ENCODE data around the gene EP300.
"Not testable (repeated sequence)": the region's sequence is repeated elsewhere in the genome, so short reads cannot be mapped to it uniquely, and the experiment has no call there.

The EP300 gene

DNA sequence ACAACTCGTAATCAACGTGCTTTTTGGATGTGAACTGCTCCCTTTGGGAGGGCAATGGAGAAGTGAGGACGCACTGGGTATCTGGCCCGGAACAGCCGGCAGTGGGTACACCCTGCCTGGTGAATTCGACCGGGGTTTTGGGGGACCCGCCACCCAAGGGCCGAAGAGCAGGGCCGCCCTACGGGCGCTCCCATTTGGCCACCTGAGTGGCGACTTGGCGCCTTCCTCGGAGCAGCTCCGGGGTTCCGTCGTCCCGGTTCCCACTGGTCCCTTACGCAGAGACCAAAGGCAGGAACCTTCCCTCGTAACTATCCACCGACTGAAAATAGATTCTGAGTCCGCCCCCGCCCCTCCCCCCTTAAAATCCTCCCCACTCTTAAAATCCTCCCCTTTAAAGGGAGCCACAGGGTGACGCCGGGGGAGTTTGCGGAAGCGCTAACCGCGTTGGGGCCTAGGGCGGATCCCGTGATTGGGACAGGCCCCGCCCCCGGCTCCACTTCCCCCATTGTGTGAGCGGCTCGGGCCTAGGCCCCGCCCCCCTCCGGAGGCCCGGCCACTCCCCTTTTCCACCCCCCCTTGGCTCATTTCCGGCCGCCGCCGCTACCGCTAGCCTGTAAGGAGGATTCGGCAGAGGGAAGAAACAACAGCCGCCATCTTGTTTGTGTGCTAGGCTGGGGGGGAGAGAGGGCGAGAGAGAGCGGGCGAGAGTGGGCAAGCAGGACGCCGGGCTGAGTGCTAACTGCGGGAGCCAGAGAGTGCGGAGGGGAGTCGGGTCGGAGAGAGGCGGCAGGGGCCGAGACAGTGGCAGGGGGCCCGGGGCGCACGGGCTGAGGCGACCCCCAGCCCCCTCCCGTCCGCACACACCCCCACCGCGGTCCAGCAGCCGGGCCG, 1.0 kb upstream of the EP300 start:
- DNase-seq, result peak; percentile 99

DNA sequence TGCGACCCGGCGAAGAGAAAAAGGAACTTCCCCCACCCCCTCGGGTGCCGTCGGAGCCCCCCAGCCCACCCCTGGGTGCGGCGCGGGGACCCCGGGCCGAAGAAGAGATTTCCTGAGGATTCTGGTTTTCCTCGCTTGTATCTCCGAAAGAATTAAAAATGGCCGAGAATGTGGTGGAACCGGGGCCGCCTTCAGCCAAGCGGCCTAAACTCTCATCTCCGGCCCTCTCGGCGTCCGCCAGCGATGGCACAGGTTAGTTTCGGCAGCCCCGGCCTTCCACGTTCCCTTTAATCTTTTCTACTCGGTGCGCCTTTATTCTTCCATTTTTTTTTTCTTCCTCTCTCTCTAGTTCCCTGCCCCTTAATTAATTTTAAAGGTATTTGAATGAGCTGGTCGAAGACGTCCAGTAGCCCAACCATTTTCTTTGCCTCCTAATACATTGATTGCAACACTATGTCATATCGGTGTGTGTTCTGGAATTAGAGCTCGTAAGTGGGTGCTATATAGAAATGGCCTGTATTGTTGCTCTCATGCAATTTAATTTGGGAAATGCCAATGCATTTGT, 537 bp downstream of the EP300 start:
- peak; percentile 50 for DNase-seq

DNA sequence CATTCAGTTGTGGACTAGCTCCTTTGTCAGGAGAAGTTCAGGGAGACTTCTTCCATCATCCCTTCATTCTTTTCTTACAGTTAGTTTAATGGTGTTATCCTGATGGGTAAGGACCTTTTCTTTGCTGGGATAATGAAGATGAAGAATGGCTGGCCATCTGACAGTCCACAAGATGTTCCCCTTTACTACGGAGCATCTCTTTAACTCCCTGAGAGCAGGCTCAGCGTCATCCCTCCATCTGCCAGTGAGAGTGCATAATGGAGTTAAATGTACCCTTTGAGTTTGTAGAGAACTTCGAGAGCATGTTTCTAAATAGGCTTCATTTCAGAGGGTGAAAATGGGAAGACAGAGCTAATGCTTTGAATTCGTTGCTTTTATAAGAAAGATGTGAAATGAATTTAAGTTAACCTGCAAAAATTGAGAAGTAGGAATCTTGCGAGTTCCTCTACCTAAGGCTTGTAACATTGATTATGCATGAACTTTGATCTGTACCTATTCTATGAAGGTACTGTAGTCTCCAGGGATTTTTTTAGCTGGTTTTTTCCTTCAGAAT, 1.7 kb downstream of the EP300 start:
- peak; percentile 42 for DNase-seq

DNA sequence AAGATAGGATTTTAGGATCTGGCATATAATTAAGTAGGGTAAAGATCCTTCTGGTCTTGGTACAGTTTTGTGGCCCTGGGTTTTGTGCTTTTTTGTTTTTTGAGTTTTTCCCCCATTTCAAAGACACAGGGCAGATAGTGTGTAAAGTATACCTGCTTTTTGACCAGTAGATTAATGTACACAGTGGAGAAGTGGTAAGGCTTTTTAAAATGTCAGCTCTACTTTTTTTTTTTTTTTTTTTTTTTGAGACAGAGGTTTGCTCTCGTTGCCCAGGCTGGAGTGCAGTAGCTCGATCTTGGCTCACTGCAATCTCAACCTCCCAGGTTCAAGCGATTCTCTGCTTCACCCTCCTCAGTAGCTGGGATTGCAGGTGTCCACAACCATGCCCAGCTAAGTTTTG, 4.0 kb downstream of the EP300 start:
- DNase-seq, result no peak

DNA sequence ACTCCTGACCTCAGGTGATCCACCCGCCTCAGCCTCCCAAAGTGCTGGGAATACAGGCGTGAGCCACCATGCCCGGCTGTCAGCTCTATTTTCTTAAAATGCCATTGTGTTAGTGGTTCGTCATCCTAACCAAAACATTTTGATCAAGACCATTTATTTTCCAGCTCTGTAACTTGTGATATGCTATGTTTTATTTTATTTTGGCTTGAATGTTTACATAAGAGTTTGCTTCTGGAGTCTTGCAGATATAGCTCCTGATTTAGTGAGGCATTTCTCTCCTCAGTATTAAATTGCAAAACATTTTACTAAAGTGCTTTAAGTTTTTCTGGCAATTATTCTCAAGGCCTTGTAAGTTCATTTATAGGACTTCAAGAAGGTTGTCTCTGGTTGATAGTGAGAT, 4.4 kb downstream of the EP300 start:
- no peak for DNase-seq

DNA sequence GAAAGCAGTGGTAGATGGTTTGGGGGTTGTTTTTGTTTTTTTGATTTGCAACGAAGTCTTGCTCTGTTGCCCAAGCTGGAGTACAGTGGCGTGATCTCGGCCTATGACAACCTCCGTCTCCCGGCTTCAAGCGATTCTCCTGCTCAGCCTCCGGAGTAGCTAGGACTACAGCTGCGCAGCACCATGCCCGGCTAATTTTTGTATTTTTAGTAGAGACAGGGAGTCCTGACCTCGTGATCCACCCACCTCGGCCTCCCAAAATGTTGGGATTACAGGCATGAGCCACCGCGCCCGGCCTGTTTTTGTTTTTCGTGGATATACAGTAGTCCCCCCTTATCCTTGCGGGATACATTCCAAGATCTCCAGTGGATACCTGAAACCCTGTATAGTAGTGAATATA, 6.6 kb downstream of the EP300 start:
- no peak for DNase-seq

DNA sequence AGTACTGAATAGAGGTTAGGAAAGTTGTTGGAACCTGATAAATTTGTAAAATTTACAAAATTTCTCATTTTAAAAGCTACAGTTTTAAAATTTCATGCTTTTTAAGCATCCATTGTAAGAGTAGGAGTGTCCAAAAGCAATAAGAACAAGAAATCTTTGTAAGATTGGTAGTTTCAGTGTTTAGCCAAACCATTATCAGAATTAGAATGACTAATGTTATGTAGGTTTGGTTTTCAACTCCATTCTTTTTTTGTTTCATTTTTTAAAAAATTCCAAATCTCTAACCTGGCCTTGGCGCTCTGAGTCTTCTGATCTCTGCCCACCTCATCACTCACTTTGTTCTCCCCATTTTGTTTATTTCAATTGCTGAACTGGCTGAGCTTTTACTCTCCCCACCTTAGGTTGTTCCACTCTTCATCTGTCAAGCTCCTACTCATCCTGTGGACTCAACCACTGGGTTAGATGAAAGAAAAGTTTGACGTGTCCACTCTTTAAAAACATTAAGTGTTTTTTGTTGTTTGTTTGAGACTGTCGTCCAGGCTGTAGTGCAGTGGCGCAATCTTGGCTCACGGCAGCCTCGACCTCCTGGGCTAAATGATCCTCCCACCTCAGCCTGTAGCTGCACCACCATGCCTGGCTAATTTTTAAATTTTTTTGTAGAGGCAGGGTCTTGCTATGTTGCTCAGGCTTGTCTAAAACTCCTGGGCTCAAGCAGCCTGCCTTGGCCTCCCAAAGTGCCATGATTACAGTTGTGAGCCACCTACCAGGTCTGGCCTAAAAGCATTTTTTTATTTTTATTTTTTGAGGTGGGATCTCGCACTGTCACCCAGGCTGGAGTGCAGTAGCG, 14.0 kb downstream of the EP300 start:
- peak; percentile 33 for DNase-seq

DNA sequence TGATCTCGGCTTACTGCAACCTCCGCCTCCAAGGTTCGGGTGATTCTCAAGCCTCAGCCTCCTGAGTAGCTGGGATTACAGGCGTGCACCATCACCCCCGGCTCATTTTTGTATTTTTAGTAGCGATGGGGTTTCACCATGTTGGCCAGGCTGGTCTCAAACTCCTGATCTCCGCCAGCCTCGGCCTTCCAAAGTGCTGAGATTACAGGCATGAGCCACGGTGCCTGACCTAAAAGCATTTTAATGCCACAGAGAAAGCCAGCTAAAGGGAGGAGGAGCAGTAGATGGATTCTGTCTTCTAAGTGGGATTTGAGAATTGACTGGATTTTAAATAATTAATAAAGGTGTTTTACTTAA, 14.6 kb downstream of the EP300 start:
- DNase-seq, result not testable (repeated sequence)

DNA sequence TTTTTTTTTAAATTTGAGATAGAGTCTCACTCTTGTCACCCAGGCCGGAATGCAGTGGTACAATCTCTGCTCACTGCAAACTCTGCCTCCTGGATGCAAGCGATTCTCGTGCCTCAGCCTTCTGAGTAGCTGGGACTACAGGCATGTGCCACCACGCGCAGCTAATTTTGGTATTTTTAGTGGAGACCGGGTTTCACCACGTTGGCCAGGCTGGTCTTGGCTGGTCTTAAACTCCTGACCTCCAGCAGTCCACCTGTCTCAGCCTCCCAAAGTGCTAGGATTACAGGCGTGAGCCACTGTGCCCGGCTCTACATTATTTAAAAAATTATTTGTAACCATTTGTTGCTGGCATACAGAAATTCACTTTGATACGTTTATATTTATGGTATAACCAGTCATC, 18.6 kb downstream of the EP300 start:
- DNase-seq, result no peak

DNA sequence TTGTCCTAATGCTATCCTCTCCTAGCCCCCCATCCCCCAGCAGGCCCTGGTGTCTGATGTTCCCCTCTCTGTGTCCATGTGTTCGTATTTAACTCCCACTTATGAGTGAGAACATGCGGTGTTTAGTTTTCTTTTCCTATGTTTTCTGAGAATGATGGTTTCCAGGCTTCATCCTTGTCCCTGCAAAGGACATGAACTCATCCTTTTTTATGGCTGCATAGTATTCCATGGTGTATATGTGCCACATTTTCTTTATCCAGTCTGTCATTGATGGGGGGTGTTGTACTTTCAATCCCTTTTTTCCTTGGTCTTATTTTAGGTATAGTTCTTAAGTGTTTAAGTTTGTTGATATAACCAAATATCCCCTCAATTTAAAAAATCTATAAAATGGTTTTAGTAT, 23.9 kb downstream of the EP300 start:
- no peak for DNase-seq

DNA sequence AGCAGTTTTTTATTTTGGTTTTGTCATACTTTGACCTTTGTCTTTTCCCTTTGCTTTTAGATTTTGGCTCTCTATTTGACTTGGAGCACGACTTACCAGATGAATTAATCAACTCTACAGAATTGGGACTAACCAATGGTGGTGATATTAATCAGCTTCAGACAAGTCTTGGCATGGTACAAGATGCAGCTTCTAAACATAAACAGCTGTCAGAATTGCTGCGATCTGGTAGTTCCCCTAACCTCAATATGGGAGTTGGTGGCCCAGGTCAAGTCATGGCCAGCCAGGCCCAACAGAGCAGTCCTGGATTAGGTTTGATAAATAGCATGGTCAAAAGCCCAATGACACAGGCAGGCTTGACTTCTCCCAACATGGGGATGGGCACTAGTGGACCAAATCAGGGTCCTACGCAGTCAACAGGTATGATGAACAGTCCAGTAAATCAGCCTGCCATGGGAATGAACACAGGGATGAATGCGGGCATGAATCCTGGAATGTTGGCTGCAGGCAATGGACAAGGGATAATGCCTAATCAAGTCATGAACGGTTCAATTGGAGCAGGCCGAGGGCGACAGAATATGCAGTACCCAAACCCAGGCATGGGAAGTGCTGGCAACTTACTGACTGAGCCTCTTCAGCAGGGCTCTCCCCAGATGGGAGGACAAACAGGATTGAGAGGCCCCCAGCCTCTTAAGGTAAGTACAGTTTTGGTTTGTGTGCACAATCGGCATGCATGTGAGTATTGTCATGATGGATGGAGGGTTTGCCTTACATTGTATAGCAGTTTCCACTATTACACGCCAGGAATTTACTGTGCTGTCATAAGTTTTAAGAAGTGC, 25.0 kb downstream of the EP300 start:
- no peak for DNase-seq

DNA sequence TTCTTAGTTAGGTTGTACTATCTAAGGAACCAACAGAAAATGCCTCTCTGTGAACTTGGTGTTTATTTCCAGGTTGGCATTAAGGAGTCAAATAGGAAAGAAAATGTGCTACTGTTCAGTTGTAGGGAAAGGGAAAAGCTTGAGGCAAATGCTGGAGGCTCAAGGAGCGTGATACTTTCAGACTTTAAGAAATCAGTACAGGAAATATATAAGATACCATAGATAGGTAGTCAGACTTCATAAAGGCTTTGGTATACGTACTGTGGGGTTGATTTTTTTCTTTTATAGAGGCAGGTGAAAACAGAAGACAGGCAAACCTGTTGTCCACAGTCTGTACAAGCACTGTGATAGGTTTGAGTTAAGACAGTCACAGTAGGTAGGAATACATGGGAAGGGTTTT, 30.8 kb downstream of the EP300 start:
- DNase-seq, result no peak

DNA sequence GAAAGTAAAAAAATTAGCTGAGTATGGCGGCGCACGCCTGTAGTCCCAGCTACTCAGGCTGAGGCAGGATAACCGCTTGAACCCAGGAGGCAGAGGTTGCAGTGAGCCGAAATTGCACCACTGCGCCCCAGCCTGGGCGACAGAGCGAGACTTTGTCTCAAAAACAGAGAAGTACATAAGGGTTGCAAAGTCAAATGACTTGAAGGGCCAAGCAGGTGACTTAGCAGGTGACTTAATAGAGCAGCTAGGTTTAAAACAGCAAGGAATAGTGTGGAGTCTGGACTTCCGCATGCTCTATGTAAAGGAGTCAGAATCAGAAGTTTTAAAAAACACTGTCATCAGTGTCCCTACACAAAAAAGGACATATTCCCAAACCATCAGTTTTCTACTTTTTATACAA, 31.7 kb downstream of the EP300 start:
- DNase-seq, result no peak

DNA sequence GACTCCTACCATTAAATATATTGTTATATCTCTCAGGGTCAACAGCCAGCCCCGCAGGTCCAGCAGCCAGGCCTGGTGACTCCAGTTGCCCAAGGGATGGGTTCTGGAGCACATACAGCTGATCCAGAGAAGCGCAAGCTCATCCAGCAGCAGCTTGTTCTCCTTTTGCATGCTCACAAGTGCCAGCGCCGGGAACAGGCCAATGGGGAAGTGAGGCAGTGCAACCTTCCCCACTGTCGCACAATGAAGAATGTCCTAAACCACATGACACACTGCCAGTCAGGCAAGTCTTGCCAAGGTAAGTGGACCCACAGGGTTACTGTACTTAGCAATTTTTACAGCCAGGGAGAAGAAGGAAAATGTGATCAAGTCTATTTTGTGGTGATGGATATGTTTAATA, 35.1 kb downstream of the EP300 start:
- DNase-seq, result no peak

DNA sequence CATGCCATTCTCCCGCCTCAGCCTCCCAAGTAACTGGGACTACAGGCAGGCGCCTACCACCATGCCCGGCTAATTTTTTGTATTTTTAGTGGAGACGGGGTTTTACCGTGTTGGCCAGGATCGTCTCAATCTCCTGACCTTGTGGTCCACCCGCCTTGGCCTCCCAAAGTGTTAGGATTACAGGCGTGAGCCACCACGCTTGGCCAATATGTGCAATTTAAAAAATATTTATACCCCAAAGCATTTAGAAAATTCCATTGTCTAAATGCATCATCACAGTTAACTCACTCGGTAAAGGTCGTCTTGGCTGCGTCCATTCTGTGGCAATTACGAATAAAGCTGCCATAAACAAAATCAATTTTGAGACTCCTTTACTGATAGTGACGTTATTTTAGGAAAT, 36.2 kb downstream of the EP300 start:
- DNase-seq, result no peak

DNA sequence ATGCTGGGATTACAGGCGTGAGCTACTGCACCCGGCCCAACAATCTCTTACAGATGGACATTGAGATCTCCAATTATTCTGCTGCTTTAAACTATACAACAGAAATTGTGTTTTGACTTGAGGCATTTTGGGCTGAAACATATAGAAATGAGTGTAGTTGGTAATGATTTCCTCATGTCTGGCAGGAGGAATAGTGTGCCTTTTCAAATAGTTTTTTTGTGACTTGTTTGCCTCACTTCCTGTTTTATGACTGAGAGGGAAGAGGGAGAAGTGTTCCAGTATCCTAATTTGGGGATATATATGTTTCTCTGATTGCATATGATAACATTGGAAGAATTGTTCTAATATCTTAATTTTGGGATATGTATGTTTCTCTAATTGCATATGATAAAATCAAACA, 40.2 kb downstream of the EP300 start:
- DNase-seq, result no peak

DNA sequence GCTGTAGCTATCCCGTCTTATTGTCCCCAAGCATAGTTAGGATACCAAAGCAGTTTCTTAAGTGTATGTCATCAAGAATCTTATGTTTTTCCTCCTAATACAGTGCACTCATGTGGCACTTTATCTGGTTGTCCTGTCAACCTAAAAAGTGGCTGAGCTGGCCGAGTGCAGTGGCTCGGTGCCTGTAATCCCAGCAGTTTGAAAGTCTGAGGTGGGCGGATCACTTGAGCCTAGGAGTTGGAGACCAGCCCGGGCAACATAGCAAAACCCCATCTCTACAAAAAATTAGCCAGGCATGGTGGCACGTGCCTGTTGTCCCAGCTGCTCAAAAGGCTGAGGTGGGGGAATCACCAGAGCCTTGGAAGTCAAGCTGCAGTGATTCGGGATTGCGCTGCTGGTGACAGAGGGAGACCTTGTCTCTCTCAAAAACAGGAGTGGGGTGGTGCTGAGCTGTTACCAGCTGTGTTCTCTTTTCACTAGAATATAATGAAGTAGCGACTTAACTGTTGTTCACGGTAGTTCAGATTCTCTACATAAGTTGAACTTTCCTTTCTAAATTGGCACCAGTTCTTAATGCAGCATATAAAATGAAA, 48.1 kb downstream of the EP300 start:
- no peak for DNase-seq

DNA sequence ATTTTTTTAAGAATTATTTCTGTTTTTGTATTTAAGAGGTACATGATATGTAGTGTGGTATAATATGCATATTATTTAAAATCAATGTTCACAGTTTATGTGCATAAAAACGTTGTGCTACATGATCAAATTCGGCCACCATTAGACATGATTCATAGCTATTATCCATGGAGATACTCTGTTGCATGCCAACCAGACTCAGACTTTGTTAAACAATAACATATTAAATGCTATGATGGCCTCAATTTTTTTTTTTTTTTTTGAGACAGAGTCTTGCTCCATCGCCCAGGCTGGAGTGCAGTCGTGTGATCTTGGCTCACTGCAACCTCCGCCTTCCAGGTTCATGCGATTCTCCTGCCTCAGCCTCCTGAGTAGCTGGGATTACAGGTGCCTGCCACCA, 53.5 kb downstream of the EP300 start:
- DNase-seq, result not testable (repeated sequence)

DNA sequence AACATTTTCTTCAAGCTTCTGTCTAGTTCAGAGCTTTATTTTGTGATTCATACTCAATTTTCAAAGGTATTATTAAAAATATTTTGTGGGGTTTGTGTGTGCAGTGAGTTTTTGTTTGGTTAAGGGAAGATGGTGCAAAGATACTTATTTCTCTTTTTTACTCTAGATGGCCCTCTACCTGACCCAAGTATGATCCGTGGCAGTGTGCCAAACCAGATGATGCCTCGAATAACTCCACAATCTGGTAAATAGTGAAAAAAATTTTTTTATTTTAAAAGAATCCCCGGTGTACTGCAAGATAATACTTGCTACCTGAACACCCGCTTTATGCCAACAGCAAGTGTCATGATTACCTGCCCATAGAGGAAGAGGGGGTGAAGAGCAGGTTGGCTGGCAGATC, 54.2 kb downstream of the EP300 start:
- DNase-seq, result no peak

DNA sequence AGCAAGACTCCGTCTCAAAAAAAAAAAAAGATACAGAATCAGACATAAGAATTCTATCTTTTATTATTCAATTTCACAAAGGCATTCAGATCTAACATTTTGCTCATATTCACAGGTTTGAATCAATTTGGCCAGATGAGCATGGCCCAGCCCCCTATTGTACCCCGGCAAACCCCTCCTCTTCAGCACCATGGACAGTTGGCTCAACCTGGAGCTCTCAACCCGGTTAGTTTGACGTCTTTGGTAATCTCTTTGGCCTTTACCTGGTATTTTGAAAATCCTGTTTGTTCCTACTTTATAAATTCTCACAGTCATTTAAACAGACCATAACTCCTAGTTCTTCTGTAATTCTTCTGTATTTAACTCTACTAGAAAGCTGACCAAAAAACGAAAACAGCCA, 55.3 kb downstream of the EP300 start:
- DNase-seq, result no peak

DNA sequence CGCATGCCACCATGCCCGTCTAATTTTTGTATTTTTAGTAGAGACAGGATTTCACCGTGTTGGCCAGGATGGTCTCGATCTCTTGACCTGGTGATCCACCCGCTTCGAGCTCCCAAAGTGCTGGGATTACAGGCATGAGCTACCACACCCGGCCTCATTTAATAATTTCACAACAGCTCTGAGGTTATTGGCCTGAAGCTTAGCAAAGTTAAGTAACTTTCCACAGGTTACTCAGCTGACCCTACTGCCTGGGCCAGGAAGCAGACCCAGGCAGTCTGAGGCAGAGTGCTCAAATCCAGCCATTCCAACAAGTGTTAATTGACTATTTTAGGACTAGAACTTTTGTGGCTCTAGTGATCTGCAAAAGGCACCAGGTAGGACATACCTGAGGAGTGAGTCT, 60.5 kb downstream of the EP300 start:
- DNase-seq, result no peak

DNA sequence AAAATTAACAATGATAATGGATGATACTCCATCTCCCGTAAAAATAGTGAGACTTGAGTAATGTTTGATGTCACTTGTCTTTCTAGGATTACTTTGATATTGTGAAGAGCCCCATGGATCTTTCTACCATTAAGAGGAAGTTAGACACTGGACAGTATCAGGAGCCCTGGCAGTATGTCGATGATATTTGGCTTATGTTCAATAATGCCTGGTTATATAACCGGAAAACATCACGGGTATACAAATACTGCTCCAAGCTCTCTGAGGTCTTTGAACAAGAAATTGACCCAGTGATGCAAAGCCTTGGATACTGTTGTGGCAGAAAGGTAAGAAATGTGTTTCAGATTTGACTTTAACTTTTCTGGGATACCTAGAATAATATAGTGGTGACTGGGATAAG, 64.7 kb downstream of the EP300 start:
- DNase-seq, result no peak

Data from activated CD4-positive, alpha-beta T cell treated with anti-CD3 and anti-CD28 coated beads, Interleukin-2, Interleukin-6, amounts not matched to agents 100 ng/mL and 50 ng/mL, durations not matched to agents 16 hours and 8 hours (primary cell).